Mesothelial cell of epicardium (in vitro differentiated cells): ENCODE data around the gene SERPINE2. TPM values are rescaled to one million over a fixed set of nuclear protein-coding genes. Genes with fewer than 3 reads are reported as not detected.

Experiments used
- DNase-seq, 2 experiments: peaks; one replicate each; pipeline ENCODE4 v3.0.0; 2021; ENCODE audit warnings: low spot score in 2 of 2; ENCODE audit not compliant: unreplicated experiment in 2 of 2
- H3K27ac Mint-ChIP-seq: 2 replicates; pipeline ENCODE4 v1.8.0; 2021; ENCODE audit warnings: mixed read lengths
- H3K27me3 Mint-ChIP-seq: 2 replicates; pipeline ENCODE4 v1.8.0; 2021; ENCODE audit warnings: low read depth, mixed read lengths
- H3K36me3 Mint-ChIP-seq: 2 replicates; pipeline ENCODE4 v1.8.0; 2021; ENCODE audit warnings: mixed read lengths
- H3K4me1 Mint-ChIP-seq: 2 replicates; pipeline ENCODE4 v1.8.0; 2021; ENCODE audit warnings: mixed read lengths
- H3K4me3 Mint-ChIP-seq: 2 replicates; pipeline ENCODE4 v1.8.0; 2021; ENCODE audit warnings: mild to moderate bottlenecking, moderate library complexity, mixed read lengths
- H3K9me3 Mint-ChIP-seq: 2 replicates; pipeline ENCODE4 v1.8.0; 2021; ENCODE audit warnings: mixed read lengths
- total RNA-seq: library from RNA; stranded (reverse); gene quantifications from 3 replicates; pipeline ENCODE4 v1.2.1, GENCODE V29; 2021
- TF ChIP-seq, protein P1 (sequence below): fragments of 200-600 bp; sonication (generic); IDR thresholded peaks from one replicate; pipeline ENCODE4 v1.5.0; 2021; ENCODE audit warnings: antibody characterized with exemption; ENCODE audit not compliant: unreplicated experiment

SERPINE2 gene
- total RNA-seq, 1 donor from 2014 or later: 49.9 TPM

DNA sequence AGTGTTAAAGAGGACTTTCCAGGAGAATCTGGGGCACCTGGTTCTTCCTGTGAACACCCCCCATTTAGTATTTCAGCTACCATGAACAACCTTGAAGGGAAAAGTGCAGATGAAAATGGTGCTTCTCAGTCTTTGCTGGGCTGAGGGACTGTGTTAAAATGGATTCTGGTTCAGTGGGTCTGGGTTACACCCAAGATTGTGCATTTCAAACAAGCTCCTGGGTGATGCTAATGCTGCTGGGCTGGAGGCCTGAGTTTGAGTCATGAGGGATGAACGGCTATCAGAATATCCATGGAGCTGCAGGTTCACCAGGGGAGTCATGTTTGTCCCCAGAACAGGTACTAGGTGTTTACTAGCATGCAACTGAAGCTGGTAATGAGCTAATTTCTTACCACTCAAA is 57.8 kb downstream of the SERPINE2 start:
- TF ChIP-seq, protein P1, sequence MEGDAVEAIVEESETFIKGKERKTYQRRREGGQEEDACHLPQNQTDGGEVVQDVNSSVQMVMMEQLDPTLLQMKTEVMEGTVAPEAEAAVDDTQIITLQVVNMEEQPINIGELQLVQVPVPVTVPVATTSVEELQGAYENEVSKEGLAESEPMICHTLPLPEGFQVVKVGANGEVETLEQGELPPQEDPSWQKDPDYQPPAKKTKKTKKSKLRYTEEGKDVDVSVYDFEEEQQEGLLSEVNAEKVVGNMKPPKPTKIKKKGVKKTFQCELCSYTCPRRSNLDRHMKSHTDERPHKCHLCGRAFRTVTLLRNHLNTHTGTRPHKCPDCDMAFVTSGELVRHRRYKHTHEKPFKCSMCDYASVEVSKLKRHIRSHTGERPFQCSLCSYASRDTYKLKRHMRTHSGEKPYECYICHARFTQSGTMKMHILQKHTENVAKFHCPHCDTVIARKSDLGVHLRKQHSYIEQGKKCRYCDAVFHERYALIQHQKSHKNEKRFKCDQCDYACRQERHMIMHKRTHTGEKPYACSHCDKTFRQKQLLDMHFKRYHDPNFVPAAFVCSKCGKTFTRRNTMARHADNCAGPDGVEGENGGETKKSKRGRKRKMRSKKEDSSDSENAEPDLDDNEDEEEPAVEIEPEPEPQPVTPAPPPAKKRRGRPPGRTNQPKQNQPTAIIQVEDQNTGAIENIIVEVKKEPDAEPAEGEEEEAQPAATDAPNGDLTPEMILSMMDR: no peak
- H3K36me3 Mint-ChIP-seq: no peaks in the 10 kb centered on the region
- H3K9me3 Mint-ChIP-seq: no peaks in the 10 kb centered on the region
- H3K27ac Mint-ChIP-seq: no peak overlapping the region
- DNase-seq: no peak
- peaks cover 2% of the 10 kb centered on the region for H3K27me3 Mint-ChIP-seq
- no peaks in the 10 kb centered on the region for H3K4me1 Mint-ChIP-seq
- H3K4me3 Mint-ChIP-seq: no peak overlapping the region

DNA sequence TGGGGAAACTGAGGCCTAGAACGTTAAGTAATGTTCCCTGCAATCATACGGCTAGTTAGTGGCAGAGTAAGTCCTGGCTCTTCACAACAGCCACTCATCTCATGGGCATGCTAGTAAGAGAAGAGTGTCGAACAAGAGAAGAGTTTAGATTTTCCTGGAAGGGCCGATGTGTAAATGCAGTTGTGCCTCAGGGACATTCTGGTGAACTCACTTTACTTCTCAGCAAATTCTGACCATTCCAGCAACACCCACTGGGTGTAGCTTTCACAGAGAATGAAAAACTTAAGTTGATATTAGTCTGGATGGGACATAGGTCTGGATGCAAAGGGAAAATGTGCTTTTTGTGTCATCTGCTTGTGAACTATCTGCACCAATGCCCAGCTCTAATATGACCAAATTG is 58.3 kb downstream of the SERPINE2 start:
- TF ChIP-seq, protein P1: no peak
- no peaks in the 10 kb centered on the region for H3K4me1 Mint-ChIP-seq

GRCh38 chr2:223980397-223980735 is 58.7 kb downstream of the SERPINE2 start:
- no peaks in the 10 kb centered on the region for H3K9me3 Mint-ChIP-seq
- TF ChIP-seq, protein P1: no peak
- H3K27ac Mint-ChIP-seq: no peak overlapping the region
- H3K4me1 Mint-ChIP-seq: no peaks in the 10 kb centered on the region
- H3K36me3 Mint-ChIP-seq: no peaks in the 10 kb centered on the region
- no peaks in the 10 kb centered on the region for H3K27me3 Mint-ChIP-seq
- DNase-seq: no peak
- H3K4me3 Mint-ChIP-seq: no peak overlapping the region

More for the DNA sequence above, 58.3 kb downstream of the SERPINE2 start:
- Mint-ChIP-seq H3K27ac (no peak overlapping the region), H3K9me3 (no peaks in the 10 kb centered on the region), H3K36me3 (no peaks in the 10 kb centered on the region), H3K4me3 (no peak overlapping the region), H3K27me3 (peaks cover under 1% of the 10 kb centered on the region)
- DNase-seq: no peak

DNA sequence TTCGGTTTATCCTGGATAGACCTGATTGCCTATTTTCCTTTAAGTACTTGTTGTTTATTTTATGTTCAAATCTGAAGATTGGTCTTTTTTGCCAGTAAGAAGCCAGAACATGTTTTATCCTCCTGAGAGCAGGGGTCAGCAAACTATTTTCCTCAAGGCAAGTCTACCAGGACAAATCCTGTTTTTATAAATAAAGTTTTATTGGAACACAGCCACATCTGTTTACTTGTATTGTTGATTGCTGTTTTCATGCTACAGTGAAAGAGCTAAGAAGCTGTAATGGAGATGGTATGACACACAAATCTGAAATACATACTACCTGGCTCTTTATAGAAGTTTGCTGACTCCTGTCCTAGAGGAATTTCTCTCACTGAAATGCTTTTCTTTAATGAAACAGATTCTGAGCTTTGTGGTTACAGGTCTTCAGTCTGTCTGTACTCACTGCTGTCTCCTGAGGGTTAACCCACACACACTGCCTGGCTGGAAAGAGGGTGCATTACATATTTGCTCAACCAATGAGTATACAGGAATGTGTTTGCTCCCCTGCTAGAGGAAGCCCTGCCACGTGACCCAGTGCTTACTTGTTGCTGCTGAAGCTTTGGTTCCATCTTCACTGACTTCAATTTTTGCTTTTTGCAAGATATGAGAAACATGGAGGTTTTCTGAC is 59.2 kb downstream of the SERPINE2 start:
- H3K4me1 Mint-ChIP-seq: no peaks in the 10 kb centered on the region
- no peak overlapping the region for H3K27ac Mint-ChIP-seq
- no peaks in the 10 kb centered on the region for H3K36me3 Mint-ChIP-seq
- no peak overlapping the region for H3K4me3 Mint-ChIP-seq
- TF ChIP-seq, protein P1: no peak
- H3K27me3 Mint-ChIP-seq: no peaks in the 10 kb centered on the region
- no peak for DNase-seq
- H3K9me3 Mint-ChIP-seq: no peaks in the 10 kb centered on the region

DNA sequence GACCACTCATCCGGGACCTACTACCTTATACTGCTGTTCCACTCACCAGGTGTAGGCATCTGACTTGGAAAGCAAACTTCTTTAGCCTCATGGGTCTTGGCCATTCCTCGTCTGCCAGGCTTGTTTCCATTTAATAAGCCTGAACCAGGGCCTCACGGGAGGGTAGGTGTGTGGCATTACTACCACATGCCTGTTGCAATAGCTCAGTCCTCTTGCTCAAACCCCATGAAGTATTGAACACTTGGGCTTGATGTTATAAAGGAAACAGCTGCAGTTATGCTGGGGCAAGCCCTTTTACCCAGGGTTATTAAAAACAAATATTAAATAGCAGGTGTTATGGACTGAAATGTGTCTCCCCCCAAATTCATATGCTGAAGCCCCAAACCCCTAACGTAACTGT is 60.6 kb downstream of the SERPINE2 start:
- TF ChIP-seq, protein P1: no peak
- Mint-ChIP-seq H3K4me1 (no peaks in the 10 kb centered on the region), H3K4me3 (no peak overlapping the region), H3K27me3 (no peaks in the 10 kb centered on the region), H3K9me3 (no peaks in the 10 kb centered on the region), H3K36me3 (no peaks in the 10 kb centered on the region), H3K27ac (no peak overlapping the region)
- no peak for DNase-seq
